CD4-positive, alpha-beta T cell treated with Interleukin-2 at 100 ng/mL for 4 hours (primary cell): ENCODE results near the gene STX12.
"Not testable (repeated sequence)": the region's sequence is repeated elsewhere in the genome, so short reads cannot be mapped to it uniquely, and the experiment has no call there.

Source experiments
- DNase-seq: peaks from one replicate; pipeline ENCODE4 v3.0.0-alpha.2; 2020; ENCODE audit warnings: low spot score

The STX12 gene

DNA sequence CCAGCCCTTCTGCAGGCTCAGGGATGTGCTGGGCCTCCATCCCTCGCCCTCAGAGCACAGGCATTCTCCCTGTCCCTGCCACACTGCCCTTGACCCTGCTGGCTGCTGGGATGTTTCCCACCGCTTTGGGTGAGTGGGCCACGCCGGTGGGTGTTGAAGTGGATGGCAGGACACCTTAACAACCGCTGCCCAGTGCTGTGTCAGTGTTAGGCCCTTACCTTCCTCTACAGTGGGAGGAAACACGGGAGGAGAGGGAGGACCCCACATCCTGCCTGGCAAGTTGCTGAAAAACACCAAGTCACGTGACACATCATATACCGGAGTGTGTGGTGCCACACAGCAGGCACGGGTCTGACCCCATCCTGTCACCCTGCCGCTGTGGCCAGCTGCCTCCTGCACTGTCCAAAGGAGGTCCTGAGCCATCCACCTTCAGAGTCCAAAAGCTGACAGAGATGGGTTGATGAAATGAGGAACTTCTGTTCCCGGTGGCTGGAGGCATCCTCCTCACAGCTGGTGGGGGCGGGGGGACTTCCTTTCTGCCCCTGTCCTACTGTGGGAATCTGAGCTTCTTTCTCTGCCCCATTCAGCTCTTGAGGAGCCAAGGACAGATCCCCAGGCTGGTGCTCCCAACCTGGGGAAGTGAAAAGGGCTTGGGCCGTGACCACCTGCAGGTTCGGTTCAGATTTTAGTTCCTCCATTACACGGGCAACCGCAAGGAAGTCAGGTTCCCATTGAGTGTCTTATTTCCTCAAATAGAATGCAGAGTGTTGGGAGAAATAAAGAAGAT is 96.1 kb downstream of the STX12 start:
- DNase-seq: peak; percentile 78

DNA sequence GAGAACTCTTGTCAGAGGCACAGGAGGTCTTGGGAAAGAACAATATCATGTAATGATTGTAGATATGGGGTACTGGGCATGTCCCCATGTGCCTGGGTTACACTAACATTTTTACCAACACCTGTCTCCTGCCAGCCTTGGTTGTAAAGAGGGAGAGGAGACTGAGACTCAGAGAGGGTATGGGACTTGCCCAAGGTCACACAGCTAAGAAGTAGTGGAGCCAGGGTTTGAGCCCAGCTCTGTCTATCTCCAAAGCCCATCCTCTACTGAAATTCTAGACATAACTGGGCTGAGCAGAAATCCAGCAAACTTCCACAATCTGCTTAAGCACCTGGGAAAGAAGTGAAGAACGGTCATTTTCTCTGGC is 96.7 kb downstream of the STX12 start:
- DNase-seq: no peak

DNA sequence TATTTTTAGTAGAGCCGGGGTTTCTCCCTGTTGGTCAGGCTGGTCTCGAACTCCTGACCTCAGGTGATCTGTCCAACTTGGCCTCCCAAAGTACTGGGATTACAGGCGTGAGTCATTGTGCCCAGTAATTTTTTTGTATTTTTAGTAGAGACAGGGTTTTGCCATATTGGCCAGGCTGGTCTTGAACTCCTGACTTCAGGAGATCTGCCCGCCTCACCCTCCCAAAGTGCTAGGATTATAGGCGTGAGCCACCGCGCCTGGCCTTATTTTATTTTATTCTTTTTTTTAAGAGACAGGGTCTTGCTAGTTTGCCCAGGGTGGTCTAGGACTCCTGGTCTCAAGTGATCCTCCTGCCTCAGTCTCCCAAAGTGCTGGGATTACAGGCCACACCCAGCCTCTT is 98.1 kb downstream of the STX12 start:
- not testable (repeated sequence) for DNase-seq

DNA sequence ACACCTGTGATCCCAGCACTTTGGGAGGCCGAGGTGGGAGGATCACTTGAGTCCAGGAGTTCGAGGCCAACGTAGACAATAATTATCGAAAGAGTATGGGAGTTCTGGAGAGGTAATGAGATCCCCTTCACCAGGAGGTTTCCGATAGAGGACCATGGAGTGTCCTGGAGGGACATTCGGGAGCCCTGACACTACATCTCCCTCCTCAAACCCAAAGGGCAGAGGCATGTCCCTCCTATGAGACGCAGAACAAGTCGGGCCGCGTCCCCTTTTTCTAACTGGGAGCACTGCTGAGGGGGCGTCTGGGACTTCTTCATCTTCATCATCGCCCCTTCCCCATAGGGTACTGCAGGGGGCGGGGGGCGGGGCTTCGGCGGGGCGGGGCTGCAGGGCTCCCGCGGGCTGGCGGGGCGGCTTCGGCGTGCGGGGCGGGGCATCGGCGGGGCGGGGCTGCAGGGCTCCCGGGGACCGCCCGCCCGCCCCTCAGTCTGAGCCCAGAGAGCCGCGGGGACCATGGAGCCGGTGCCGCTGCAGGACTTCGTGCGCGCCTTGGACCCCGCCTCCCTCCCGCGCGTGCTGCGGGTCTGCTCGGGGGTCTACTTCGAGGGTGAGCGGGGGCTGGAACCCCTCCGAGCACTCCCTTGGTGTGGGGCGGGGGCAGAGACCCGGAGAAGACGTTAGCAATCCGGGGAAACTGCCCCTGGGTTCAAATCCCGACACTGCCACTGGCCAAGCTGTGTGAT is 99.2 kb downstream of the STX12 start, which contains the start of gene THEMIS2:
THEMIS2 (plus strand) TSS at position 486 of the 743 bp plus-strand sequence; CDS start at position 514, 28 bp downstream.
- peak; percentile 75 for DNase-seq

DNA sequence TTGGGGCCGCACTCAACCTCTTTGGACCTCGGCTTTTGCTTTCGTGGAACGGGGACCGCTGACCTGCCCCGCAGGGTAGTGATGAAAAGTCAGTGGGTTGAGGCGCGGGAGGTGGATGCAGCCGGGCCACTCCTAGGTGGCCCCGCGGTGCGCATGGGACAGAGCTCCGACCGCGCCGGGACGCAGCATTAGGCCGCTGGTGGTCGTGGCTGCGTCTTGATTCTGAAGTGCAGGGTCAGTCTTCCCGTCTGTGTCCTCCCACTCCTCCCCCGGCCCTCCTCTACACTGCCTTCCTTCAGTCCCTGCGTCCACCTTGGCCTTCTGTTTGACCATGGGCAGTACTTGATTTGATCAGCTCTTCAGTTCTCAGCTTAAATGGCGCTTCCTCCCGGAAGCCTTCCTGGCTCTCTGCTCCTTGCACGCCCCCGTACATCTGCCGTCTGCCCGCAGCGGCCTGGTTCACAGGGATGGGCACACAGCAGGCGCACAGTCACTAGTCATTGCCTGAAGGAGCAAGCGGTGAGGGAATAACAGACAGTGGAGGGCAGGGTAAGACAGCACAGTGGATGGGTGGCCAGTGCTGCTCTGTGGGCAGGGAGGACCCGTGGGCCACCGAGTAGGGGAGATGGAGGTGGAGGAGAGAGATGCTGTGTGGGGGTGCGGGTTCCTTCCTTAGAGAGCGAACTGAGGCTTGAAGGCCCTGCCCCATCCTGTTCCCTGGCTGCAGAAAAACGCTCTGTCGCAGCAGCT is 100.0 kb downstream of the STX12 start:
- DNase-seq: no peak

DNA sequence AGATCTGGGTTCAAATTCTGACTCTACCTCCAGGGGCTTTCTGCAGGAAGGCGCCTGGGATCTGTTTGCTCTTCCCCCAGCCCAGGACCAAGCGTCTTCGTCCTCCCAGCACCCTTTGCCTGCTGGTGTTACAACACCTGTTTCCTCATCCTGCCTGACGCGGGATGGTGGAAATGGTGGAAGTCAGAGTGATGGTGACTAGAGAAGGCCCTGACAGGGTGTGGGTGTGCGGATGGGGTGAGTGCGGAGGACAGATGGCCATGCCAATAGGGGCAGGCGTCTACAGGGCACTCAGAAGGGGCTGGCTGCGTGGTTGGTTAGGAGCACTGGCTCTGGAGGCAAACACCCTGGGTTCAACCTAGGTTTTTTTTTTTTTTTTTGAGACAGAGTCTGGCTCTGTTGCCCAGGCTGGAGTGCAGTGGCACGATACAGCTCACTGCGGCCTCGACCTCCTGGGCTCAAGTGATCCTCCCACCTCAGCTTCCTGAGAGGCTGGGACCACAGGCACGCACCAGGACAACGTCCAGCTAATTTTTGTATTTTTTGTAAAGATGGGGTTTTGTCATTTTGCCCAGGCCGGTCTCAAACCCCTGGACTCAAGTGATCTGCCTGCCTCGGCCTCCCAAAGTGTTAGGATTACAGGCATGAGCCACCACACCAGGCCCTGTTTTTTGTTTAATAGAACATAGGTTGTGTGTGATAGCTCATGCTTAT is 100.8 kb downstream of the STX12 start:
- no peak for DNase-seq
